Heart left ventricle (tissue), 13 donors: Measurements from ENCODE around the gene ANXA5.

ENCODE experiments used
- CTCF ChIP-seq, 12 donors: fragments of 200-600 bp; sonication (generic) in 4 of 12; IDR thresholded peaks; one replicate each; pipeline versions ENCODE4 v1.5.0 to v1.8.0; 2018 to 2022; ENCODE audit warnings: antibody characterized with exemption in 12 of 12, mild to moderate bottlenecking in 5 of 12
- POLR2A ChIP-seq, 2 donors: fragments of 450-650 bp; IDR thresholded peaks; one replicate each; pipeline ENCODE4 v1.6.1; 2017; ENCODE audit warnings: antibody characterized with exemption in 2 of 2, mild to moderate bottlenecking in 2 of 2, moderate library complexity in 2 of 2
- donor health status: ischemic (EF 13 %, LVEDD 7.1; RV severe dilation, severe dysfunction).
- donor health status: DM: no; HTN: yes; CAD: no.
- donor health status: DM: no; HTN: no; CAD: no.
- donor health status: ischemic (EF 25% LVEDD 6.9; RV normal size, moderate dysfunction).
- donor health status: ischemic (EF 25% LVEDD 5.7; RV mildly dilated, moderate dysfunction).
- donor health status: ischemic (EF 35%, LVEDD 5.7; RV mildly dilated, moderate dysfunction).
- donor health status: nonischemic (EF 11% LVEDD 7.7; RV severe dilation, severe dysfunction).
- donor health status: DM: yes; HTN: yes; CAD: no.
- donor health status: PGD.
- donor health status: ischemic (EF 29% LVEDD 5.4; RV normal size, mild dysfunction).
- donor health status: nonischemic (EF 23%, LVEDD 6.1; RV moderate dilation, normal function).

- TF ChIP-seq CTCF (IDR thresholded peaks at IDR 0.05) (no peak), POLR2A (IDR thresholded peaks at IDR 0.05) (no peak)
Measured at GRCh38 chr4:121701263-121701662, 4.5 kb upstream of the ANXA5 start.
